Daoy (cell line): Measurements from ENCODE around the gene YBEY. TPM values are rescaled to one million over a fixed set of nuclear protein-coding genes. Genes with fewer than 3 reads are reported as not detected.

ENCODE experiments used
- DNase-seq: peaks from one replicate; pipeline ENCODE4 v3.0.0-alpha.2; 2015; ENCODE audit warnings: low read depth
- total RNA-seq: library from RNA; depleted of rRNA; stranded (reverse); fragments of >200 nt; shearing (Covaris generic); gene quantifications from 2 replicates; pipeline ENCODE4 v1.2.3, GENCODE V29; 2014; rRNA removed

Gene YBEY
- total RNA-seq, 1 experiment from 2014 or later: 25.8 TPM

GRCh38 chr21:46327711-46328110, 41.6 kb downstream of the YBEY start:
- no peak for DNase-seq

- DNase-seq: no peak
Measured at GRCh38 chr21:46328151-46328550, 42.0 kb downstream of the YBEY start.

GRCh38 chr21:46329796-46330195, 43.7 kb downstream of the YBEY start:
- DNase-seq: no peak

GRCh38 chr21:46334351-46335140, 48.4 kb downstream of the YBEY start:
- DNase-seq: no peak

- no peak for DNase-seq
Measured at GRCh38 chr21:46336603-46337002, 50.5 kb downstream of the YBEY start.

GRCh38 chr21:46340998-46341397, 54.9 kb downstream of the YBEY start:
- DNase-seq: no peak

- DNase-seq: no peak
Measured at GRCh38 chr21:46344219-46344915, 58.2 kb downstream of the YBEY start.

- DNase-seq: no peak
Measured at GRCh38 chr21:46345861-46346260, 59.7 kb downstream of the YBEY start.

- DNase-seq: no peak
Measured at GRCh38 chr21:46346296-46347202, 60.4 kb downstream of the YBEY start.

- DNase-seq: no peak
Measured at GRCh38 chr21:46347203-46347550, 61.0 kb downstream of the YBEY start.

Other genes starting within 250 kb of the YBEY start
- 456 and 480 TPM in 2 replicates for gene COL6A2, start 188.2 kb upstream of the YBEY start, total RNA-seq
- 0.34 TPM in 1 of 2 replicates, not detected in the other for gene FTCD, start 130.8 kb upstream of the YBEY start, total RNA-seq
- gene SPATC1L, start 101.9 kb upstream of the YBEY start, total RNA-seq: 3.9 and 8.7 TPM in 2 replicates
- gene LSS, start 57.6 kb upstream of the YBEY start, total RNA-seq: 21.8 and 25.3 TPM in 2 replicates
- 72.7 and 100.0 TPM in 2 replicates for gene MCM3AP, start 731 bp upstream of the YBEY start, total RNA-seq
- 12.4 and 16.9 TPM in 2 replicates for gene C21orf58, start 37.5 kb downstream of the YBEY start, total RNA-seq
- 20.4 and 32.0 TPM in 2 replicates for gene PCNT, start 37.8 kb downstream of the YBEY start, total RNA-seq
- 11.5 and 16.4 TPM in 2 replicates for gene DIP2A, start 172.5 kb downstream of the YBEY start, total RNA-seq